ENCODE results near the gene HECTD2. TPM values are rescaled to one million over a fixed set of nuclear protein-coding genes. Genes with fewer than 3 reads are reported as not detected.

The HECTD2 gene
- total RNA-seq, 2 donors from 2014 or later: 2.5 to 5.6 TPM

DNA sequence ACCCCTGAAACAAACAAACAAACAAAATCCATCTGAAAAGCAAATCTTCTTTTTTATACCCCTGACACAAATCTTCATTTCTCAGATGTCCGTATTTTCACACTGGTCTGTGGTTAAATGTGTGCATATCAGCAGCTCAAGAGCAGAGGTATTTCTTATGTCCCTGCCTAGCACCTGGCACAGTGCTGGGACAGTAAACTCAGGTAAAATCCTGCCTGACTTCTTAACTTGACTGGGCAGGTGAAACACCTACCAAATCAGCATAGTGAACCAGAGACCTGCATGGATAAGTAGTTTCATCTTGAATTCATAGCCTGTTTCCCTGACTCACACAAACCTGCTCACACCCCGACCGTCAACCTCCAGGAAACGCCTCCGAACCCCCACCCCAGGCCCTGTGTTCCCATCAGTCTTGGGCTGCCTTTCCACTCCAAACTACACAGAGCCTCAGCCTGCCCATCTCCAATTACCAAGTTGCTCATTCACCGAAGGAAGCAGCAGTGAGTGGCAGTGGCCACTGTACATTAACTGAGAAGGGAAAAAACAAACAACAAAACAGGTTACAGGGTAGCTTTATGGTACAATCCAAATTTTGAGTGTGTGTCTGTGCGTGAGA is 109.9 kb downstream of the HECTD2 start:
- Histone ChIP-seq H3K27me3 (no peaks in the 10 kb centered on the region), H3K4me1 (no peaks in the 10 kb centered on the region), H3K27ac (no peak overlapping the region), H3K9ac (ENCODE audit: low read depth in 2 of 2, low read length in 2 of 2) (no peak overlapping the region), H3K9me3 (no peaks in the 10 kb centered on the region), H3K36me3 (no peaks in the 10 kb centered on the region), H3K4me3 (no peak overlapping the region)
- TF ChIP-seq, protein P1, sequence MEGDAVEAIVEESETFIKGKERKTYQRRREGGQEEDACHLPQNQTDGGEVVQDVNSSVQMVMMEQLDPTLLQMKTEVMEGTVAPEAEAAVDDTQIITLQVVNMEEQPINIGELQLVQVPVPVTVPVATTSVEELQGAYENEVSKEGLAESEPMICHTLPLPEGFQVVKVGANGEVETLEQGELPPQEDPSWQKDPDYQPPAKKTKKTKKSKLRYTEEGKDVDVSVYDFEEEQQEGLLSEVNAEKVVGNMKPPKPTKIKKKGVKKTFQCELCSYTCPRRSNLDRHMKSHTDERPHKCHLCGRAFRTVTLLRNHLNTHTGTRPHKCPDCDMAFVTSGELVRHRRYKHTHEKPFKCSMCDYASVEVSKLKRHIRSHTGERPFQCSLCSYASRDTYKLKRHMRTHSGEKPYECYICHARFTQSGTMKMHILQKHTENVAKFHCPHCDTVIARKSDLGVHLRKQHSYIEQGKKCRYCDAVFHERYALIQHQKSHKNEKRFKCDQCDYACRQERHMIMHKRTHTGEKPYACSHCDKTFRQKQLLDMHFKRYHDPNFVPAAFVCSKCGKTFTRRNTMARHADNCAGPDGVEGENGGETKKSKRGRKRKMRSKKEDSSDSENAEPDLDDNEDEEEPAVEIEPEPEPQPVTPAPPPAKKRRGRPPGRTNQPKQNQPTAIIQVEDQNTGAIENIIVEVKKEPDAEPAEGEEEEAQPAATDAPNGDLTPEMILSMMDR (IDR thresholded peaks at IDR 0.05): no peak
- no peak for DNase-seq
- intact Hi-C loops (cut with DNase I): no loop called here

DNA sequence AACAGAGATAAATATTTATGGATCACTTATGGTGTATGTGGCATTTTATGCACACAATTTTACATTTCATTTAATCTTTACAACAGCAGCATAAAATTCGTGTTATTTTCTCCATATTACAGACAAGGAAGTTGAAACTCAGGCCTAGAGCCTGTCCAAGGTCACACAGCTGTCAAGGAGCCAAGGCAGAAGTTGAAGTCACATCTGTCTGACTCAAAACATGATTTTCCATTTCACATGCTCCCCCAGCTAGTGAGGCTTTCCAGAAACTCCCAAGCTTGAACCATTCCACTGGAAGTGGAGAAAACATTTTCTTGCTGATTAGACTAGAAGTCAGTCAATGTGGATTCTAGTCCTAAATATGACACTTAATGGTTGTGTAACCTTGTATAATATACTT is 110.5 kb downstream of the HECTD2 start:
- Histone ChIP-seq H3K4me1 (no peaks in the 10 kb centered on the region), H3K36me3 (no peaks in the 10 kb centered on the region), H3K9ac (ENCODE audit: low read depth in 2 of 2, low read length in 2 of 2) (no peak overlapping the region), H3K4me3 (no peak overlapping the region), H3K9me3 (no peaks in the 10 kb centered on the region), H3K27me3 (no peaks in the 10 kb centered on the region), H3K27ac (no peak overlapping the region)
- TF ChIP-seq, protein P1 (IDR thresholded peaks at IDR 0.05): no peak
- intact Hi-C loops (cut with DNase I): no loop called here
- peak; percentile 40 for DNase-seq

DNA sequence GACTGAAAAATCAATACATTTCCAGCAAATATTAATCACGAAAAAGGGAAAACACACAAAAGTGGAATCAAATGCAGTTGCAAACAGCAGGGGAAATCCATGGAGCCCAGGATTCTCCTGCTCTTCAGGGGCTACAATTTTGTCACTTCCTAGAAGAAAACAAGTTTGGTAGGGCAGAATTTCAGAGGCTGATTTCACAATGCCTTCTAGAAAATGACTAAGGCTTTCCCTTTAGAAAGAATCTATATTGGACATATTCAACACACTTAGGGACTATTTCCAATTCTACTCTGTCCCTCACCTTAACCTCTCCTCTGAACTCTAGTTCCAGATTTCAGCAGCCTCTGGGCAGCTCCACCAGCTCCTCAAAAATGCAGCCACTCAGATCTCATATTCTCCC is 111.3 kb downstream of the HECTD2 start:
- no peak overlapping the region for H3K27ac ChIP-seq
- no peaks in the 10 kb centered on the region for H3K9me3 ChIP-seq
- no peak overlapping the region for H3K9ac ChIP-seq (ENCODE audit: low read depth in 2 of 2, low read length in 2 of 2)
- TF ChIP-seq, protein P1 (IDR thresholded peaks at IDR 0.05): no peak
- no peaks in the 10 kb centered on the region for H3K27me3 ChIP-seq
- H3K36me3 ChIP-seq: no peaks in the 10 kb centered on the region
- no peaks in the 10 kb centered on the region for H3K4me1 ChIP-seq
- H3K4me3 ChIP-seq: no peak overlapping the region
- intact Hi-C loops (cut with DNase I): no loop called here
- DNase-seq: no peak

DNA sequence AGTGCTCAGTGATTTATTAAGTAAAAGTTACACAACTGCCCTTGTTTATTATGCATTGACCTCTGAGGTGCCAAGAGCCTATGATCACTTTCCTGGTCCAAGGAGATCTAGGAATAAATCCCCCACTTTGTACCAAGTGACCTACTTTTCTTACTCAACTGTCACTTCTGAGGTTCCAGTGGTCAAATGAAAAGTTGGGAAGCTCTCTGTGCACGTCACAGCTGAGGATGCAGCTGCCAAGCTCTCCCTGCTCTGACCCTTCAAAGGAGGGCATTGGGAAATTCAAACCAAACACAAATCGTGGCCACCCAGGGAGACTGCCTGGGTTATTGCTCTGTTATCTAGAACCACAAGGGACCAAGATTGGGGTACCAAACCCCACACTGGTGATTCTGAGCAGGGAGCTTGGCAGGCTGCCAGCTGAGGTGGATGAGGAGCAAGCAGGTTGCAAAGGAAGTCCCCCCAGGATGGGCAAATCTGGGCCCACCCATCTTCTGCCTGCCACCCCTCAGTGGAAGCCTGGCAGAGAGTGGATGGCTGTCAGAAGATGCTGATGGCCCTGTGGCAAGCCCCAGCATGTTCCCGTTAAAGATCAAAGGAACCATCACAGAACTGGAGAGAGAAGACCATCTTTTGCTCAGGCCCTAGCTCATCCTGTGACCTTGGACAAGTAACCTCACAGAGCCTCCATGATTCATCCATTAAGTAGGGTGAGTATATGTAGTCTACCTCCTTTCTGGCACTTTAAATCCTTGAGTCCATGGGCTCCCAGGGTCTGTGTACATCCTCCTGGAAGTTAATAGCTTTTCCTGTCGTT is 116.0 kb downstream of the HECTD2 start:
- DNase-seq: no peak
- no peak overlapping the region for H3K4me3 ChIP-seq
- TF ChIP-seq, protein P1 (IDR thresholded peaks at IDR 0.05): no peak
- H3K27me3 ChIP-seq: no peaks in the 10 kb centered on the region
- H3K36me3 ChIP-seq: no peaks in the 10 kb centered on the region
- no peak overlapping the region for H3K27ac ChIP-seq
- no peaks in the 10 kb centered on the region for H3K4me1 ChIP-seq
- H3K9me3 ChIP-seq: no peaks in the 10 kb centered on the region
- H3K9ac ChIP-seq (ENCODE audit: low read depth in 2 of 2, low read length in 2 of 2): no peak overlapping the region
- intact Hi-C loops (cut with DNase I): no loop called here

DNA sequence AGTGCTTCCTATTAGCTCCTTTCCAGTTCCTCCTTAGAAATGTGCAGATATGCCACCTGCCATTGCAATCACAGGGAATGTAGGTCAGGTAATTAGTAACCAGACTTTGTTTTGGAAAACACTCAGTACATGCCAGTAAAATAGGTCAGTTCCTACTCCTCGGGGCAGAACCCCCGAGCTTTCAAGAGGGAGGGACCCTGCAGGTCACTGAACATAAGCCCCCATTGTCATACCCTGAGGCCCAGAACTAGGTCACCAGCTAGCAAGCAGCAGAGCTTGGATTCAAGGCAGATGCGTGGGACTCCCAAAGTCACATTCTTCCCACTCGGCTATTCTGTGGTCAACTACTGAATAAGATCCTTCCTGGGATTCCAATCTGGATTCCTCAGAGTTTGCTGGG is 117.9 kb downstream of the HECTD2 start:
- Histone ChIP-seq H3K9ac (ENCODE audit: low read depth in 2 of 2, low read length in 2 of 2) (no peak overlapping the region), H3K36me3 (no peaks in the 10 kb centered on the region), H3K4me3 (no peak overlapping the region), H3K9me3 (no peaks in the 10 kb centered on the region), H3K27ac (no peak overlapping the region), H3K27me3 (no peaks in the 10 kb centered on the region), H3K4me1 (no peaks in the 10 kb centered on the region)
- intact Hi-C loops (cut with DNase I): no loop called here
- TF ChIP-seq, protein P1 (IDR thresholded peaks at IDR 0.05): no peak
- DNase-seq: no peak

Data from colonic mucosa (tissue), 4 donors.